Endothelial cell of umbilical vein (primary cell): ENCODE results near the gene ZNRF3. TPM values are rescaled to one million over a fixed set of nuclear protein-coding genes. Genes with fewer than 3 reads are reported as not detected.

ENCODE experiments used
- BruUV-seq: library from RNA; stranded (reverse); fragments of 400-500 nt; replicated peaks from 2 replicates; lab custom pipeline; 2021; lab: Mats Ljungman, UMichigan
- CTCF ChIA-PET: fragments of 300-600, 350-600 bp; sonication (Branson Sonifier 250); formaldehyde crosslinking; loops from one replicate; lab custom pipeline; 2021; ENCODE audit warnings: antibody characterized with exemption, inconsistent platforms; lab: Charles Lee
- POLR2A ChIA-PET: fragments of 300-600, 350-600 bp; sonication (Branson Sonifier 250); formaldehyde crosslinking; loops from one replicate; lab custom pipeline; 2021; ENCODE audit warnings: antibody characterized with exemption, inconsistent platforms; lab: Charles Lee
- DNase-seq: peaks from one replicate; pipeline ENCODE4 v3.0.0-alpha.2; 2011; ENCODE audit warnings: low read depth, low spot score
- FAIRE-seq: peaks from 2 replicates; lab custom pipeline; 2011; peaks lifted over from hg19 to GRCh38; lab: Jason Lieb, UNC
- H2AFZ ChIP-seq: 2 replicates; pipeline ENCODE4 v1.6.0; 2012; ENCODE audit warnings: low read depth, low read length, control low read depth, inconsistent platforms
- H3K27ac ChIP-seq: 2 replicates; pipeline ENCODE4 v1.5.1; 2011; ENCODE audit warnings: low read depth, mild to moderate bottlenecking, control low read depth, low read length, moderate library complexity; ENCODE audit not compliant: insufficient read depth
- H3K27me3 ChIP-seq, 2 experiments: 2 replicates each; pipeline versions ENCODE4 v1.6.0 to v1.6.1; 2011; ENCODE audit warnings: low read length in 2 of 2, mixed read lengths in 1 of 2; ENCODE audit not compliant: control insufficient read depth in 2 of 2, insufficient read depth in 2 of 2
- H3K36me3 ChIP-seq, 2 experiments: 2 replicates in 1 of 2; 3 replicates in 1 of 2; pipeline ENCODE4 v1.5.1; 2011; ENCODE audit warnings: low read length in 2 of 2, mild to moderate bottlenecking in 1 of 2, moderate library complexity in 1 of 2; ENCODE audit not compliant: control insufficient read depth in 2 of 2, insufficient read depth in 2 of 2; ENCODE audit errors: extremely low read depth in 1 of 2
- H3K4me1 ChIP-seq: 3 replicates; pipeline ENCODE4 v1.5.1; 2011; ENCODE audit warnings: mild to moderate bottlenecking, low read length; ENCODE audit not compliant: control insufficient read depth, insufficient read depth; ENCODE audit errors: extremely low read depth
- H3K4me2 ChIP-seq: 2 replicates; pipeline ENCODE4 v1.6.1; 2011; ENCODE audit warnings: low read length, control low read depth, mixed read lengths; ENCODE audit not compliant: insufficient read depth
- H3K4me3 ChIP-seq, 3 experiments: fragments of 200-600 bp in 1 of 3; sonication (generic), shearing (Covaris generic) in 1 of 3; replicated peaks in 1 of 3; 2 replicates each; pipeline ENCODE4 v1.5.1; 2011 to 2016; ENCODE audit warnings: control low read depth in 3 of 3, low read length in 3 of 3, mild to moderate bottlenecking in 2 of 3, inconsistent platforms in 1 of 3, low read depth in 1 of 3, moderate library complexity in 1 of 3; ENCODE audit not compliant: insufficient read depth in 1 of 3
- H3K79me2 ChIP-seq: 2 replicates; pipeline ENCODE4 v1.6.0; 2012; ENCODE audit warnings: low read length, inconsistent platforms; ENCODE audit not compliant: control insufficient read depth, insufficient read depth
- H3K9ac ChIP-seq: replicated peaks from 2 replicates; pipeline ENCODE3; 2011; ENCODE audit warnings: low read length, control low read depth; ENCODE audit not compliant: insufficient read depth; ENCODE audit errors: extremely low read depth
- H3K9me1 ChIP-seq: replicated peaks from 3 replicates; pipeline ENCODE4 v1.6.0; 2011; ENCODE audit warnings: mild to moderate bottlenecking, low read length; ENCODE audit not compliant: control insufficient read depth, insufficient read depth; ENCODE audit errors: extremely low read depth
- H3K9me3 ChIP-seq: replicated peaks from 2 replicates; pipeline ENCODE4 v1.5.1; 2012; ENCODE audit warnings: low read length, inconsistent platforms; ENCODE audit not compliant: control insufficient read depth, insufficient read depth
- H4K20me1 ChIP-seq: replicated peaks from 2 replicates; pipeline ENCODE3; 2011; ENCODE audit warnings: mild to moderate bottlenecking, low read length; ENCODE audit not compliant: control insufficient read depth, insufficient read depth; ENCODE audit errors: extremely low read depth
- EZH2 ChIP-seq: IDR thresholded peaks from 2 replicates; pipeline ENCODE4 v1.6.1; 2012; ENCODE audit warnings: borderline replicate concordance, low read depth, mild to moderate bottlenecking, moderate library complexity, low read length, inconsistent platforms; ENCODE audit not compliant: severe bottlenecking
- GATA2 ChIP-seq: IDR thresholded peaks from 2 replicates; pipeline ENCODE4 v1.7.0; 2011; ENCODE audit warnings: low read depth, mild to moderate bottlenecking, moderate library complexity, mixed read lengths, low read length; ENCODE audit not compliant: insufficient read length, insufficient read depth
- JUN ChIP-seq: IDR thresholded peaks from 2 replicates; pipeline ENCODE4 v1.6.1; 2011; ENCODE audit warnings: borderline replicate concordance, low read depth; ENCODE audit not compliant: insufficient read length, insufficient read depth
- POLR2AphosphoS5 ChIP-seq: IDR thresholded peaks from 2 replicates; pipeline ENCODE4 v1.6.1; 2012; ENCODE audit warnings: low read depth, mild to moderate bottlenecking, control low read depth, low read length, moderate library complexity; ENCODE audit not compliant: insufficient read depth
- dilution Hi-C: fragments of 300-500 bp; cut with MboI; formaldehyde crosslinking; loops from one replicate; pipeline ENCODE4 v1.15.0; 2019; ENCODE audit warnings: low sequenced_read_pairs; ENCODE audit not compliant: extremely low pct_ligation_motif_present
- intact Hi-C: fragments of 100-400 bp; cut with micrococcal nuclease; formaldehyde crosslinking; loops from one replicate; pipeline ENCODE4 v1.10.0; 2022
- polyA plus RNA-seq, 4 experiments: library from polyadenylated mRNA; depleted of rRNA in 3 of 4; stranded (reverse) in 3 of 4; unstranded in 1 of 4; fragments of >200 nt; gene quantifications; 2 replicates each; pipeline versions ENCODE4 v1.2.1 to v1.2.3, GENCODE V29; 2011 to 2012; ENCODE audit warnings: missing spikeins in 1 of 4
- total RNA-seq: library from RNA; stranded (reverse); gene quantifications from 2 replicates; pipeline ENCODE4 v1.2.3, GENCODE V29; 2021
- TF ChIP-seq, protein P1 (sequence below): IDR thresholded peaks from 2 replicates; pipeline ENCODE4 v1.6.1; 2011; ENCODE audit not compliant: insufficient read depth, insufficient read length
- TF ChIP-seq, protein P2 (sequence below), 2 donors: IDR thresholded peaks; 1 replicate in 1 of 2; 2 replicates in 1 of 2; pipeline ENCODE4 v1.5.1; 2011; ENCODE audit warnings: low read length in 2 of 2, mild to moderate bottlenecking in 2 of 2, moderate library complexity in 2 of 2, control low read depth in 1 of 2, inconsistent platforms in 1 of 2, low read depth in 1 of 2; ENCODE audit not compliant: insufficient read depth in 1 of 2; ENCODE audit errors: extremely low read depth in 1 of 2

ZNRF3 gene
- total and polyA plus RNA-seq, 2 donors (not counting 3 experiments of a cell fraction or from before 2014, with no cell fraction given), result 2.7 to 5.2 TPM

DNA sequence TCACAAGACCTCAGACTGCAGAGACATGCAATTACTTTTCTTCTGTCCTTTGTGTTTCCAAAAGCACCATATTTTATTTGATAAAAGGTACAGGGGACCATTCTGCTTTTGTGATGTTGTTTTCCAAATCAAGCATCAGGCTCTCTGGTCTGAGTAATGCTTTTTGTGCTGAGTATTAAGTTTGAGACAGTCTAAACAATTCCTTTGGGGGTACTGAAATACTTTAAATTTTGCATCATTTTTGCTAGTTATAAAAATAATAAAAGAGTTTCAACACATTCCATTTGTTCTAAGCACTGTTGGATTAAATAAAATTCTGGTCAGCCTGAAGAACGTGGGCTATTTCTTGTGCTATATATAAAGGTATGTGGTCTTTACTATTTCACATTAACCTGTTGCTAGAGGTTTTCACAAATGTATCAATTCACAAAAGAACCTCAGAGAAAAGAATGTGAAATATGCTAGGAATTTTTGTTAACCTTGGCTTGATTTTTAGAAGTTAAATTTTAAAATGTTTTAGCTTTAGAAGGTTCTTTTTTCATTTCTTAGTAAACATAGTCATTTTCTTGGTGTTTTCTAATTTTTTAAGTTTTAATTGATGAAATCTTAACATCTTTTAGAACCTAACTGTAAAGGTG, 116.7 kb downstream of the ZNRF3 start:
- H3K27ac ChIP-seq, result no peak overlapping the region
- H3K9me3 ChIP-seq, result no peaks in the 10 kb centered on the region
- H2AFZ ChIP-seq, result no peak overlapping the region
- no peaks in the 10 kb centered on the region for H3K9me1 ChIP-seq
- no peaks in the 10 kb centered on the region for H4K20me1 ChIP-seq
- no peak overlapping the region for H3K9ac ChIP-seq
- DNase-seq, result no peak
- FAIRE-seq, result no peak
- TF ChIP-seq EZH2, result no peak
- TF ChIP-seq POLR2AphosphoS5, result no peak
- no peak overlapping the region for H3K4me3 ChIP-seq
- no TSS peak for BruUV-seq
- CTCF ChIA-PET, result interaction anchor here (1.0 to 2.1 kb wide), 5 partner anchors 9 to 245 kb away, joined by 3 to 8 read pairs (median 3); no protein-coding TSS in a partner anchor
- H3K79me2 ChIP-seq, result no peaks in the 10 kb centered on the region
- no peak overlapping the region for H3K4me2 ChIP-seq
- H3K36me3 ChIP-seq, result no peaks in the 10 kb centered on the region
- intact Hi-C loops, result no loop called here
- no peaks in the 10 kb centered on the region for H3K4me1 ChIP-seq
- dilution Hi-C loops, result loop anchor here (25.0 kb wide), 1 partner anchor 88 kb away; no protein-coding TSS in a partner anchor
- H3K27me3 ChIP-seq, result no peaks in the 10 kb centered on the region
- POLR2A ChIA-PET, result no interaction called here

DNA sequence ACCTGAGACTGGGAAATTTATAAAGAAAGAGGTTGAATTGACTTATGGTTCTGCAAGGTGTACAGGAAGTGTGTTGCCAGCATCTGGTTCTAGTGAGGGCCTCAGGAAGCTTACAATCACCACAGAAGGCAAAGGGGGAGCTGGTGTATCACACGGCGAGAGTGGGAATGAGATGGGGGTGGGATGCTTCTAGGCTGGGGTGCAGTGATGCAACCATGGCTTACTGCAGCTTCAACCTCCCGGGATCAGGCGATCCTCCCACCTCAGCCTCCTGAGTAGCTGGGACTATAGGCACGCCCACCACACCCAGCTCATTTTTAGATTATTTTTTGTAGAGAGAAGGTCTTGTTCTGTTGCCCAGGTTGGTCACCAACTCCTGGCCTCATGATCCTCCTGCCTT, 117.3 kb downstream of the ZNRF3 start:
- Histone ChIP-seq H3K27ac (no peak overlapping the region), H3K9ac (no peak overlapping the region), H3K4me3 (no peak overlapping the region), H3K27me3 (no peaks in the 10 kb centered on the region), H3K79me2 (no peaks in the 10 kb centered on the region), H3K9me3 (no peaks in the 10 kb centered on the region), H3K36me3 (no peaks in the 10 kb centered on the region), H3K4me1 (no peaks in the 10 kb centered on the region), H3K4me2 (no peak overlapping the region), H2AFZ (no peak overlapping the region), H3K9me1 (no peaks in the 10 kb centered on the region), H4K20me1 (no peaks in the 10 kb centered on the region)
- ChIA-PET CTCF (interaction anchor here (1.0 to 2.1 kb wide), 5 partner anchors 10 to 245 kb away, joined by 3 to 8 read pairs (median 3); no protein-coding TSS in a partner anchor), POLR2A (no interaction called here)
- no peak for FAIRE-seq
- no TSS peak for BruUV-seq
- dilution Hi-C loops, result loop anchor here (25.0 kb wide), 1 partner anchor 88 kb away; no protein-coding TSS in a partner anchor
- intact Hi-C loops, result no loop called here
- TF ChIP-seq GATA2 (no peak), JUN (no peak)
- TF ChIP-seq, protein P1, sequence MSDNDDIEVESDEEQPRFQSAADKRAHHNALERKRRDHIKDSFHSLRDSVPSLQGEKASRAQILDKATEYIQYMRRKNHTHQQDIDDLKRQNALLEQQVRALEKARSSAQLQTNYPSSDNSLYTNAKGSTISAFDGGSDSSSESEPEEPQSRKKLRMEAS, result no peak
- TF ChIP-seq, protein P2, sequence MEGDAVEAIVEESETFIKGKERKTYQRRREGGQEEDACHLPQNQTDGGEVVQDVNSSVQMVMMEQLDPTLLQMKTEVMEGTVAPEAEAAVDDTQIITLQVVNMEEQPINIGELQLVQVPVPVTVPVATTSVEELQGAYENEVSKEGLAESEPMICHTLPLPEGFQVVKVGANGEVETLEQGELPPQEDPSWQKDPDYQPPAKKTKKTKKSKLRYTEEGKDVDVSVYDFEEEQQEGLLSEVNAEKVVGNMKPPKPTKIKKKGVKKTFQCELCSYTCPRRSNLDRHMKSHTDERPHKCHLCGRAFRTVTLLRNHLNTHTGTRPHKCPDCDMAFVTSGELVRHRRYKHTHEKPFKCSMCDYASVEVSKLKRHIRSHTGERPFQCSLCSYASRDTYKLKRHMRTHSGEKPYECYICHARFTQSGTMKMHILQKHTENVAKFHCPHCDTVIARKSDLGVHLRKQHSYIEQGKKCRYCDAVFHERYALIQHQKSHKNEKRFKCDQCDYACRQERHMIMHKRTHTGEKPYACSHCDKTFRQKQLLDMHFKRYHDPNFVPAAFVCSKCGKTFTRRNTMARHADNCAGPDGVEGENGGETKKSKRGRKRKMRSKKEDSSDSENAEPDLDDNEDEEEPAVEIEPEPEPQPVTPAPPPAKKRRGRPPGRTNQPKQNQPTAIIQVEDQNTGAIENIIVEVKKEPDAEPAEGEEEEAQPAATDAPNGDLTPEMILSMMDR (IDR thresholded peaks at IDR 0.05; ENCODE audit: extremely low read depth in 1 of 2, insufficient read depth in 1 of 2, low read depth in 1 of 2, low read length in 2 of 2), result no peak
- DNase-seq, result no peak
